SK-N-SH (cell line): ENCODE results near the gene LRRC1. TPM values are rescaled to one million over a fixed set of nuclear protein-coding genes. Genes with fewer than 3 reads are reported as not detected.

Experiments used
- CTCF ChIA-PET: fragments of 300-600, 350-600 bp; formaldehyde crosslinking; extraction: SDS; loops from one replicate; lab custom pipeline; 2021; lab: Yijun Ruan, JAX
- POLR2A ChIA-PET: fragments of 350-600 bp; sonication (Branson Sonifier 250); formaldehyde crosslinking; extraction: SDS; loops from one replicate; lab custom pipeline; 2020; ENCODE audit warnings: antibody characterized with exemption, inconsistent platforms; lab: Yijun Ruan, JAX
- DNase-seq: peaks from one replicate; pipeline ENCODE4 v3.0.0; 2012
- H2AFZ ChIP-seq: fragments of 200-600 bp; sonication (generic); 2 replicates; pipeline ENCODE4 v1.8.1; 2016; ENCODE audit warnings: antibody characterized with exemption, mild to moderate bottlenecking, low read depth
- H3F3A ChIP-seq: fragments of 200-600 bp; sonication (generic); replicated peaks from 2 replicates; pipeline ENCODE3; 2016; ENCODE audit warnings: antibody characterized with exemption, mild to moderate bottlenecking; ENCODE audit not compliant: insufficient read depth
- H3K27ac ChIP-seq, 2 experiments: fragments of 200-500 bp in 1 of 2; fragments of 200-600 bp in 1 of 2; sonication (Bioruptor generic) in 1 of 2; sonication (generic), shearing (Covaris generic) in 1 of 2; 2 replicates each; pipeline versions ENCODE4 v1.5.1 to v1.6.1; 2014 to 2016; ENCODE audit warnings: low read depth in 2 of 2, inconsistent platforms in 1 of 2, low read length in 1 of 2, mild to moderate bottlenecking in 1 of 2, mixed read lengths in 1 of 2
- H3K27me3 ChIP-seq: fragments of 200-600 bp; sonication (generic), shearing (Covaris generic); 2 replicates; pipeline ENCODE4 v1.6.1; 2016; ENCODE audit warnings: mixed run types; ENCODE audit not compliant: insufficient read depth
- H3K36me3 ChIP-seq, 2 experiments: fragments of 200-500 bp in 1 of 2; fragments of 200-600 bp in 1 of 2; sonication (Bioruptor generic) in 1 of 2; sonication (generic) in 1 of 2; replicated peaks in 1 of 2; 2 replicates each; pipeline versions ENCODE3 to v1.5.1; 2014 to 2016; ENCODE audit warnings: low read length in 1 of 2, mild to moderate bottlenecking in 1 of 2; ENCODE audit not compliant: insufficient read depth in 2 of 2, control insufficient read depth in 1 of 2
- H3K4me1 ChIP-seq, 2 experiments: fragments of 200-500 bp in 1 of 2; fragments of 200-600 bp in 1 of 2; sonication (Bioruptor generic) in 1 of 2; sonication (generic), shearing (Covaris generic) in 1 of 2; 2 replicates each; pipeline versions ENCODE4 v1.5.1 to v1.6.1; 2014 to 2016; ENCODE audit warnings: low read depth in 1 of 2, low read length in 1 of 2, mixed run types in 1 of 2; ENCODE audit not compliant: insufficient read depth in 2 of 2, control insufficient read depth in 1 of 2
- H3K4me2 ChIP-seq: fragments of 200-600 bp; sonication (generic), shearing (Covaris generic); 2 replicates; pipeline ENCODE4 v1.6.1; 2017; ENCODE audit warnings: mixed run types
- H3K4me3 ChIP-seq, 2 experiments: fragments of 200-500 bp in 1 of 2; fragments of 200-600 bp in 1 of 2; sonication (Bioruptor generic) in 1 of 2; sonication (generic), shearing (Covaris generic) in 1 of 2; 2 replicates each; pipeline versions ENCODE4 v1.5.1 to v1.8.1; 2014 to 2016; ENCODE audit warnings: low read depth in 2 of 2, inconsistent platforms in 1 of 2, low read length in 1 of 2, mild to moderate bottlenecking in 1 of 2, mixed read lengths in 1 of 2, moderate library complexity in 1 of 2
- H3K79me2 ChIP-seq: fragments of 200-600 bp; sonication (generic); 2 replicates; pipeline ENCODE4 v1.8.1; 2017; ENCODE audit warnings: mild to moderate bottlenecking; ENCODE audit not compliant: insufficient read depth
- H3K9ac ChIP-seq: fragments of 200-600 bp; sonication (generic); 2 replicates; pipeline ENCODE4 v1.6.1; 2017; ENCODE audit warnings: mixed run types
- H3K9me2 ChIP-seq: fragments of 200-600 bp; sonication (generic); 2 replicates; pipeline ENCODE4 v1.6.1; 2017; ENCODE audit warnings: mixed run types
- H3K9me3 ChIP-seq: fragments of 200-600 bp; sonication (generic); 2 replicates; pipeline ENCODE4 v1.6.1; 2017; ENCODE audit warnings: mixed run types, mild to moderate bottlenecking, moderate library complexity
- H4K20me1 ChIP-seq: fragments of 200-600 bp; sonication (generic); 2 replicates; pipeline ENCODE4 v1.6.1; 2017; ENCODE audit warnings: mild to moderate bottlenecking, mixed run types; ENCODE audit not compliant: insufficient read depth
- CHD2 ChIP-seq: fragments of 150-350 bp; IDR thresholded peaks from 2 replicates; pipeline ENCODE4 v1.6.1; 2018; ENCODE audit warnings: low read length; ENCODE audit not compliant: partially characterized antibody
- CTCF ChIP-seq: fragments of 200-600 bp; sonication (generic); IDR thresholded peaks from 2 replicates; pipeline ENCODE4 v1.6.1; 2017; ENCODE audit warnings: antibody characterized with exemption, mild to moderate bottlenecking, moderate library complexity
- EP300 ChIP-seq, 2 experiments: IDR thresholded peaks; 2 replicates each; pipeline versions ENCODE4 v1.4.0 to v1.6.1; 2012; ENCODE audit warnings: borderline replicate concordance in 1 of 2, low read depth in 1 of 2, low read length in 1 of 2
- FOSL2 ChIP-seq: IDR thresholded peaks from 2 replicates; pipeline ENCODE4 v1.4.0; 2012; ENCODE audit warnings: low read depth, mild to moderate bottlenecking, moderate library complexity, borderline replicate concordance
- FOXJ3 ChIP-seq: sonication (generic); formaldehyde crosslinking; IDR thresholded peaks from 2 replicates; pipeline ENCODE4 v1.5.1; 2020; ENCODE audit warnings: mild to moderate bottlenecking, missing genetic modification reagents
- IRF3 ChIP-seq: fragments of 150-350 bp; IDR thresholded peaks from 2 replicates; pipeline ENCODE4 v1.6.1; 2016; ENCODE audit warnings: mild to moderate bottlenecking, low read depth, low read length
- JUND ChIP-seq: IDR thresholded peaks from 2 replicates; pipeline ENCODE4 v1.4.0; 2012
- MEF2A ChIP-seq: IDR thresholded peaks from 2 replicates; pipeline ENCODE4 v1.4.0; 2012; ENCODE audit warnings: low read depth, borderline replicate concordance
- MXI1 ChIP-seq: IDR thresholded peaks from 2 replicates; pipeline ENCODE4 v1.6.1; 2012; ENCODE audit warnings: mild to moderate bottlenecking, low read depth, low read length, improper control_type of control experiment
- NRF1 ChIP-seq: IDR thresholded peaks from 2 replicates; pipeline ENCODE4 v1.6.1; 2012; ENCODE audit warnings: low read depth, mild to moderate bottlenecking, low read length
- REST ChIP-seq: IDR thresholded peaks from 2 replicates; pipeline ENCODE4 v1.6.1; 2012; ENCODE audit warnings: mild to moderate bottlenecking, low read depth, low read length, moderate library complexity
- RXRA ChIP-seq: IDR thresholded peaks from 2 replicates; pipeline ENCODE4 v1.4.0; 2012; ENCODE audit warnings: low read depth, mild to moderate bottlenecking, borderline replicate concordance
- SMC3 ChIP-seq: IDR thresholded peaks from 2 replicates; pipeline ENCODE4 v1.6.1; 2012; ENCODE audit warnings: low read depth, low read length, improper control_type of control experiment
- TEAD4 ChIP-seq: IDR thresholded peaks from 2 replicates; pipeline ENCODE4 v1.4.0; 2012; ENCODE audit warnings: mild to moderate bottlenecking, borderline replicate concordance; ENCODE audit not compliant: insufficient read depth
- USF1 ChIP-seq: IDR thresholded peaks from 2 replicates; pipeline ENCODE4 v1.4.0; 2012; ENCODE audit warnings: low read depth, borderline replicate concordance
- USF2 ChIP-seq: fragments of 150-350 bp; IDR thresholded peaks from 2 replicates; pipeline ENCODE4 v1.6.1; 2017; ENCODE audit warnings: antibody characterized with exemption, low read length, low read depth, borderline replicate concordance
- YY1 ChIP-seq: IDR thresholded peaks from 2 replicates; pipeline ENCODE4 v1.4.0; 2012; ENCODE audit warnings: low read depth, mild to moderate bottlenecking
- WGBS: methylation state at CpG from one replicate; pipeline ENCODE4 v1.1.6; 2017; ENCODE audit warnings: low lambda C conversion rate; 5-methylcytosine and 5-hydroxymethylcytosine counted together
- polyA plus RNA-seq, 3 experiments: library from polyadenylated mRNA; depleted of rRNA; stranded (reverse); fragments of >200 nt; gene quantifications; 2 replicates each; pipeline ENCODE4 v1.2.3, GENCODE V29; 2012

Gene LRRC1
- polyA plus RNA-seq, 1 of the 3 experiments (the other 2 are of a cell fraction), result 0.84 TPM

- TF ChIP-seq SMC3 (no peak), CHD2 (no peak), IRF3 (no peak), RXRA (no peak), NRF1 (no peak), CTCF (no peak)
- Histone ChIP-seq H3K4me3 (no peak overlapping the region), H3K9ac (no peak overlapping the region), H3K9me2 (no peaks in the 10 kb centered on the region), H3K9me3 (no peaks in the 10 kb centered on the region), H4K20me1 (no peaks in the 10 kb centered on the region), H3K79me2 (no peaks in the 10 kb centered on the region), H3K27ac (no peak overlapping the region), H3K36me3 (no peaks in the 10 kb centered on the region), H3K4me1 (no peaks in the 10 kb centered on the region), H3F3A (no peaks in the 10 kb centered on the region), H3K27me3 (0 out of 2 replicates have a peak, but pooled peaks cover 6% of the 10 kb centered on the region), H2AFZ (no peak overlapping the region), H3K4me2 (no peak overlapping the region)
- DNase-seq, result no peak
- 16% methylated on average over 7 of the region's 7 CpGs for WGBS
- ChIA-PET POLR2A (no interaction called here), CTCF (no interaction called here)
Measured at GRCh38 chr6:53825532-53826321, 30.9 kb downstream of the LRRC1 start.

GRCh38 chr6:53827531-53827930 lies 32.7 kb downstream of the LRRC1 start:
- DNase-seq, result no peak
- Histone ChIP-seq H3F3A (no peaks in the 10 kb centered on the region), H3K9me2 (no peaks in the 10 kb centered on the region), H3K79me2 (no peaks in the 10 kb centered on the region), H3K4me2 (no peak overlapping the region), H3K27ac (no peak overlapping the region), H4K20me1 (no peaks in the 10 kb centered on the region), H3K9me3 (no peaks in the 10 kb centered on the region), H3K36me3 (no peaks in the 10 kb centered on the region), H3K4me1 (no peaks in the 10 kb centered on the region), H2AFZ (no peak overlapping the region), H3K9ac (no peak overlapping the region), H3K4me3 (no peak overlapping the region), H3K27me3 (0 out of 2 replicates have a peak, but pooled peaks cover 2% of the 10 kb centered on the region)
- POLR2A ChIA-PET, result no interaction called here
- CTCF ChIA-PET, result interaction anchor here (1.6 kb wide), 1 partner anchor 22 kb away, joined by 3 read pairs; no protein-coding TSS in a partner anchor
- WGBS, result 10% methylated on average over 1 of the region's 1 CpG
- TF ChIP-seq FOXJ3 (CRISPR knock-in tag) (no peak), FOSL2 (no peak), USF2 (no peak), MXI1 (no peak), NRF1 (no peak), USF1 (no peak), REST (no peak), MEF2A (no peak), JUND (no peak), EP300 (IDR thresholded peaks at IDR 0.05; ENCODE audit: borderline replicate concordance in 1 of 2, low read depth in 1 of 2, low read length in 1 of 2) (no peak), TEAD4 (no peak), YY1 (no peak)
